Fibroblast of lung (primary cell): ENCODE measurements around the gene PRMT7.

ENCODE experiments used
- CTCF ChIP-seq, 2 donors: IDR thresholded peaks in 1 of 2; conservative IDR thresholded peaks in 1 of 2; 1 replicate in 1 of 2; 2 replicates in 1 of 2; pipeline ENCODE4 v1.5.1; 2011 to 2012; ENCODE audit warnings: low read length in 2 of 2, control low read depth in 1 of 2, inconsistent platforms in 1 of 2, low read depth in 1 of 2, mild to moderate bottlenecking in 1 of 2
- EZH2 ChIP-seq: IDR thresholded peaks from 2 replicates; pipeline ENCODE4 v1.5.1; 2012; ENCODE audit warnings: low read length, control low read depth, mild to moderate bottlenecking; ENCODE audit errors: missing control alignments

- TF ChIP-seq CTCF (conservative IDR thresholded peaks at IDR 0.05 in 1 of 2, IDR thresholded peaks at IDR 0.05 in 1 of 2; ENCODE audit: low read depth in 1 of 2, low read length in 2 of 2) (no peak), EZH2 (no peak)
These were observed 22.6 kb upstream of the PRMT7 start for GRCh38 chr16:68288252-68288650.
